HG03108 (cell line): ENCODE measurements around the gene NELFCD.
"Not testable (repeated sequence)": the region's sequence is repeated elsewhere in the genome, so short reads cannot be mapped to it uniquely, and the experiment has no call there.

Experiments
- ATAC-seq: cut with Tn5 transposase; IDR thresholded peaks from one replicate; pipeline ENCODE4 v1.9.1; 2021; ENCODE audit warnings: moderate library complexity; ENCODE audit not compliant: unreplicated experiment

The NELFCD gene

DNA sequence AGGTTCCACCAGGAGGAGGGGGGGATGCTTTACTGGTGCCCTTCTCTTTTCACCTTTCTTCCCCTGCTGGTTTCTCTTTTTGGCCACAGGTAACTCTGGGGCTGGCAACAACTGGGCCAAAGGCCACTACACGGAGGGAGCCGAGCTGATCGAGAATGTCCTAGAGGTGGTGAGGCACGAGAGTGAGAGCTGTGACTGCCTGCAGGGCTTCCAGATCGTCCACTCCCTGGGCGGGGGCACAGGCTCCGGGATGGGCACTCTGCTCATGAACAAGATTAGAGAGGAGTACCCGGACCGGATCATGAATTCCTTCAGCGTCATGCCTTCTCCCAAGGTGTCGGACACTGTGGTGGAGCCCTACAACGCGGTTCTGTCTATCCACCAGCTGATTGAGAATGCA, 42.6 kb downstream of the NELFCD start:
- ATAC-seq = no peak

DNA sequence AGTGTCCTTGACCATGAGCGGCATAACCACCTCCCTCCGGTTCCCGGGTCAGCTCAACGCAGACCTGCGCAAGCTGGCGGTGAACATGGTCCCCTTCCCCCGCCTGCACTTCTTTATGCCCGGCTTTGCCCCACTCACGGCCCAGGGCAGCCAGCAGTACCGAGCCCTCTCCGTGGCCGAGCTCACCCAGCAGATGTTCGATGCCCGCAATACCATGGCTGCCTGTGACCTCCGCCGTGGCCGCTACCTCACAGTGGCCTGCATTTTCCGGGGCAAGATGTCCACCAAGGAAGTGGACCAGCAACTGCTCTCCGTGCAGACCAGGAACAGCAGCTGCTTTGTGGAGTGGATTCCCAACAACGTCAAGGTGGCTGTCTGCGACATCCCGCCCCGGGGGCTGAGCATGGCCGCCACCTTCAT, 43.1 kb downstream of the NELFCD start:
- no peak for ATAC-seq

DNA sequence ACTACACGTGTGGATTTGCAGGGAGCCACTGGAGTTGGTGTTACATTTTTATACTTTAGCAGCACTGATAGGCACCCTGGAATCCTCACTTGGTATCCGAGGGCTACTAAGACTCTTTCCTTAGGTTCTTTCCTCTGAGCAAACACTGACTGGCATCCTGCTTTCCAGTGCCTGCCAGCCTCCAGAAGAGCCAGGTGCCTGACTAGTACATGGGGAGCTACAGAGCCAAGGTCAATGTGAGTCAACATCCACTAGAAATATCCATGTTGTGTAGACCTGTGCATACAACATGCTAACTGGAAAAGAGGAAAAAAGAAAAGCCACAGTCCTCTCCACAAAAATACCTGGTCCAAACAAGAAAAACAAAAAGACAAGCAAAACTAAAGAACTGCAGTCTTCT, 44.0 kb downstream of the NELFCD start:
- no peak for ATAC-seq

DNA sequence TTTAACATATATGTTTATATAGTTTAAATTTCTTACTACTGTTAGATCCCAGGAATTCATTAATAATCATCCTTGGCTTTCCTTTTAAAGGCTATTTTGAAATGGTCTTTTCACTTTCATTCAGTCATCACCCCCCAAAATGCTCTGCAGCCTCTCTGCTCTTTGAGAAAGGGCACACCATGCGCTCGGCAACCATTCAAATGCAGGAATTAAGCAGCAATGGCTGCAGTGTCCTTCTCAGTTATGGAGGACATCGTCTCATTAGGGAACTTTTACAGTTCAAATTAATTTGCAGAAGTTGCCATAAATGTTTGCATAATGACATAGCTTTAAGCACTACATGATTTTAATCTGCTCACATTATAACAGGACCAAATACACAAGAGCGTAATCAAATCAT, 44.5 kb downstream of the NELFCD start:
- no peak for ATAC-seq

DNA sequence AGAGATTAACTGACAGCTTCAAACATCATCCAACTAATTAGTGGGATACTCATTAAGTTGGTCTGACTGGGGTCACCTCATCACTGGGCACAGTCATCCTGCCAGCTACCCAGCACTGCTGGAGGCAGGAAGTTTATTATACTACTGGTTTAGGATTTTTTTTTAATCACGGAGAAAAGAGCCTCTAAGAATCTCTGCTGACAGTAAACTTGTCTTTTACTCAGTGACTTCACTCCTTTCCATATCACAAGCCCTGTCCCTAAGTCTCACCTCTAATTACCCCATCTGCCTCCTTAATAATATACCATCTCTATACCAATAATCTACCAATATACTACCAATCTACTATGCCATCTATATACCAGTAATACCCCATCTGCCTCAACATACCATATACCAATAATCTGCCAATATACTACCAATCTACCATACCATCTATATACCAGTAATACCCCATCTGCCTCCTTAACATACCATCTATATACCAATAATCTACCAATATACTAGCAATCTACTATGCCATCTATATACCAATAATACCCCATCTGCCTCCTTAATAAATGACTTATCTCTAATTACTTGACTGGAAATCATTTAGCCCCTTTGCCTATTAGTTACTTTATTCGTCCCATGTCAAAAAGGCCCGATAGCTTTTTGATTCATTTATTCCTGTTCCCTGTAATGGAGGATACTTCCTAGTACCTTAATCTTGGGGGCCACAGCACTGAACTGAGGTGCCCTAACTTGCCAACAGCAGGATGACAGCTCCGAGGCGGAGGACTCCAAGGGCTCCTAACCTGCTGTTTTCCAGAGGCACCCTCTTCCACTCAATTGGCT, 46.1 kb downstream of the NELFCD start:
- no peak for ATAC-seq

DNA sequence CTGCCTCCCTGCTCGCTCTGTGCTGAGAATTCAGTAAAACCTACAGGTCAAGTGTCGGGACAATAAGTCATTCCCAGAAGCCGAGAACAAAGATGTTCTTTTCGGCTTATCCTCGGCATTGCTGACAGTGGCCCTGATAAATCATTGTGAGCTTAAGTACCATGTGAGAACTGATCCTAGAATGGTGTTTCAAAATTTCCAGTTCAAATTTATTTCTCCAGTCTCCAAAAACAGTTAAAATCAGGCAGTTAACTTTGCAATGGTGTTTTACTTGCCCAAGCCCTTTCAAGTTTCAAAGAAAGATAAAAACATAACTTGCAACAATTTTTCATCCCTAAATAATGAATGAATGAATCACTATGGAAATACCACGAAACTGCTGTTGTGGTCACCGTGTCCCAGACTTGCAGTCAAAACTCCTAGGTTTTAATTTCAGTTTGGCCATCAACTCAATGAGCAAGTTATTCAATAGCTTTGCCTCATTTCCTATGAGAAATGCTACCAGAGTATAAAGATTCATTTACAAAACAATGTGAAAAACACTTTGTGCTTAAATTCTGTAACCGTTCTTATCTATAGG, 46.8 kb downstream of the NELFCD start:
- no peak for ATAC-seq

DNA sequence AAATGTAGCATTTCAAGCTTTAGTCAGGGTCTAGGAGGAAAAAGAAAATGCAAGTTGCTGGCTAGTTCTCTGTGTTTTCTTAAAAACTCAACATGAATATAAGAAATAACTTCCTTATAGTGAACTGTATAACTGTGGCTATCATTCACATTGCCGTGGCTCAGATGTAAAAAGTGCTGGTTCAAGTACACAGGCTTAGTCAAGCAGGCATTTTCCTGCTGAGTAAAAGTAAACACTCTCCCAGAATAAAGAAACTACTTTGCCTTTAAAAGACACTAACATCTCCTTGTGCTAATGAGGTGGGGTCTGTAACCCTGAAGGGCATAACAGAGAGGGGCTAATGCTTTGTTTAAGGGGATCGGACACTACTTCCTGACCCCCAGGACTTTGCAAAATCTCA, 47.8 kb downstream of the NELFCD start:
- no peak for ATAC-seq

DNA sequence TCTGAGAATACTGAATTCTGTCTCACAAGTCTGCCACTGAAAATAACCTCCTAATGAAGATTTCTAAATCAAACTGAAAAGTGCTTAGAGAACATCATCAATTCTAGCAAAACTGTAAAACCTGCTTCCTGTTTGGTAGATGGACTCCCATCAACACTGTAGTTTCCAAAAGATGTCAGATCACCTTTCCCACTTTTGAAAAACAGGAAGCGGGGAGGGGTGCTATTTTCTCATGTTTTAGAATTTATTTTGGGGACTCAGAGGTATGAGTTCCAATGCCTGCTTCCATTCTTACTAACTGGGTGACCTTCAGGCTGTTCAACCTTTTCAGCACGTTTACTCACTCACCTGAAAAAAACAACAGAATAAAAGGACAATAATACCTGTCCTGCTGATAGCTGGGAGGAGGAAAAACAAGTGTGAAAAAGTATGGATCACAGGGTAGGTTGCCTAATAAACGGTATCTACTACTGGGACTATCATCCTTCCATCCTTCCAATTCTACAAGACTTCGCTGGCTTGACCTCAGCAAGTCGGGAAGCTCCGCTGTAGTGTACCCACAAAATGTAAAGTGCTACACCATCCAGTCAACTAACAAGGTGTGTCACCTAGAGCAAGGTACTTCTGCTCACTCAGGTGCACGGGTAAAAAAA, 50.0 kb downstream of the NELFCD start:
- no peak for ATAC-seq

DNA sequence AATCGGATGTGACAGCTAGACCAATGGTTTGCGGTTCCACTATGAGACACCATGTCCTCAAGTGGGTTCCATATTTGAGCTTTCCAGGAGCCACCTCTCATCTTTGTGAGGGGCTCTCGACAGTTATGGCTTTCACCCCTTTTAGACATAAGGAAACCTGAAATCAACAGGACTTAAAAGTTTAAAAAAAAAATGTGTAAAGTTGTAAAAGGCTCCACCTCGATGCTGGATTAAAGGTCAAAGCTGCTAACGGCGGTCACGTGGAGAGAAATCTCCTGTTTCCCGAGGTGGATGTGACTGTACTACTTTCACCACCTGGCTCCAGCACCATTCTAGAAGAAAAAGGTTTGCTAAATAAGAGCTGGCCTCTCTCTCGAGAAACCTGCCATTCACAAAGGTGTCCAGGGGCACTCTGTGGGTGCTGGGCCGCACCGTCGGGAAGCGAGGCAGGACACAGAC, 50.5 kb downstream of the NELFCD start:
- no peak for ATAC-seq

DNA sequence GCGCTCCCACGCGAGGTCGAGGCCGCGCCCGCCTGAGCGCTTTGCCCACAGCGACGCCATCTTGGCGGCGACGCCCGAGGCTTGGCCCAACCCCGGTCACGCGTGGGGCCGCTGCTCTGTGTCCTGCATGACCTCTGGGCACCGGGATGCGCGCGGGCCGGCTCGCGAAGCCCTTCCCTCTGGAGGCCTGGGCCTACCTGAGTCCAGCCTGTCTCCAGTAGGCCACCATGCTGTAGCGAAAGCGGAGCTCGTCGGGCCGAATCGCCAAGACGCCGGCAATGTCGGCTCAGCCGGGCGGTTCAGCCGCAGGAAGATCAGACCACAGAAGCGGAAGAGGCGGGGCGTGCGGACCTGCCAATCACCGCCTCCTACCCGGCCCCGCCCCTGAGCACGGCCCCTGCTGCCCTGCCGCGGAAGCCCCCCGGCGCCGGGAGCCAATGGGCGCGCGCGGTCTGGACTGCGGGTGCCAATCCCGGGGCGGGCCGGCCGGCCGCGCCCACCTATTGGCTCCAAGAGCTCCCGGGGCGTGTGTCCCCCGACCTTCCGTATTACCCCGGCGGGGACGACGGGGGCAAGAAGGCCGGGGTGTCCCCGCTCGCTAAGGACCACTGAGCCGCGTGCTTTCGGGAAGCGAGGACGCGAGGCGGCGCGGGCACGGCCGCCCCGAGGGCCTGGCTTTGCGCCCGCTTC, 51.1 kb downstream of the NELFCD start, which contains the start of gene ATP5F1E:
Gene ATP5F1E, minus strand, starts transcription at position 313 of the 690 bp plus-strand sequence. Its CDS starts 84 bp downstream, at position 229.
- ATAC-seq = peak; percentile 95

DNA sequence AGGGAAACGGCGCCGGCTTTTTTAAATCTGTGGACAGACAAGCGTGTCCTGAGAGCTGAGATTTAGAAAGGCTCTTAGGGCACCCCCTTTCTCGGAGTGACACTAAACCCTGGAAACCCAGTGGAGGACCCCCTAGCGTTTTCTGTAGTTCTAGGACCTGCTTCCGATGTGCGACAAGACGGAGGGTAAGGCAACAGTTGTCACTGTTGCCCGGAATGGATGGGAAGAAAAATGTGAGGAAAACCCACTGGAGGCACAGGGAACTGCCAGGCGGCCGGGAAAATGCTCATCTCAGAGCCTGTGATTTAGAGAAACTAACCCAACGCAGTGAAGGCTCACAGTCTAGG, 51.6 kb downstream of the NELFCD start:
- no peak for ATAC-seq

DNA sequence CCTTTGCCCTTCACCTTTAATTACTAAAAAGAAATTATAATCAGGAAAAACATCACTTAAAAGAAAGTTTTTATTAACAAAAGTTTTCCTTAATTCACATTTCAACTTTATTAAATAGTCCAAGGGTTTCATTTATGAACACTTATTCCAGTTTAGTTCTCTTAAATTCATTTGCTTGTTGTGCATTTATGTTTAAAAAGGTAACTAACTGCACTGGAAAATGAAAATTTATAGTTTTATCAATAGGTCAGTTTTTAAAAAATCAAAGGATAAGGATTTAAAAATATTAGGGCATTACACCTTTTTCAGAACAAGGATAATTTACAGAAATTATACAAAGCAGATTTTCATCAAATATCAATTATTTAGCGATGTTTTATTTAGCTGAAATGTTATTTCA, 52.0 kb downstream of the NELFCD start:
- ATAC-seq = no peak

DNA sequence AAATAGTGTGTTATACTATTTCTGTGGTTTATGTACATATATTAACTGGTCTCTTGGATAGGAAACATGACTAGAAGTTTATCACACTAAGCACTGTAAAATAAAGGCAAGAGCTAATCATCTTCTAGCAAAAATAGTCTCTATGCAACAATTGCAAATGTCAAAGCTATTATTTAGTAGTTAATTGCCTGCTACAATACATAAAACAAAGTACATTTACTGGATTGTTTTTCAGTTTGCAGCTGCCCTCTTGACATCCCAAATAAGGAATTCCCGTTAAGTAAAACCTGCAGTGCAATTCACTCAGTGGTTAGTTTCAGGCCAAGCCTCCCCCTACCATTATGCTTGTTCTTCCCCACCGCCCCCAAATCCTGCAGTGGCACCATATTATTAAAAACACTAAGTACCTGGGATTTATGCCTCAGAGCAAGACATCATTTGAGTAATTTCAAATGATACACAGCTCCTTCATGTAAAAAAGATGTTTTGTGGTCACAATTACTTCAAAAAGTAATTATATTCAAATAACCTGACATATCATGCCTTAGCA, 52.6 kb downstream of the NELFCD start:
- no peak for ATAC-seq

DNA sequence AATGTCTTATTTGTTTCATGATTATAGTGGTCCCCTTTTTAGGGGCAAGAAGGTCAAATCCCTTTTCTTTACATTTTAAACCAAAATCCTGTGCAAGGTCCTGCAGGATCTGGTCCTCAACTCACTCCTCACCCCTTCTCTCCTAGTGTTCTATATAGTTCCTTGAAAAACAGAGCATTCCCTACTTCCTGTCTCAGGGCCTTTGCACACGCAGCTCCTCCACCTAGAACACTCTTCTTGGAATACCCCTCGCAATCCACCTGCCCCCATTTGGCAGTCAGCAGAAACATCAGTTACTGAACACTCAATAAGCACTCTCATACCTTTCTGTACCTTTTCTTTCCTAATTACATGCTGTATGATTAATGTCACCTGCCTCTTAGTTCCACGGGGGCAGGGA, 54.3 kb downstream of the NELFCD start:
- ATAC-seq = no peak

DNA sequence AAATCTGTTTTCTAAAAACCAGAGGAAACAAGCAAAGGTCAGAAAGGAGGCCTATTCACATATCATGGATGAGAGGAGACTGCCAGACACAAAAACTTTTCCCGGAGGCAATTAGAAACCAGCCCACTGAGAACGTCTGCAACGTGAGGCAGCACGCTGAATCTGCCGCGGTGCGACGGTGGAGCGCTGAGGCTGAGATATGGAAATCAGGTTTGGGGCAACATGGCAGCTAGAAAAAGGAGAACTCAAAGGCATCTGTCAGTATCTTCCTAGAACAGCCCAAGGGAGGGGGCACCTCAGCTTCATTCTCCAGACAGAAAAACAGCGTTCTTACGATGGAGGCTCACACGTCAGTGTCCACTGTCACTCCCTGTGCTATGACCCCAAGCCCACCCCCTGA, 56.3 kb downstream of the NELFCD start:
- no peak for ATAC-seq

DNA sequence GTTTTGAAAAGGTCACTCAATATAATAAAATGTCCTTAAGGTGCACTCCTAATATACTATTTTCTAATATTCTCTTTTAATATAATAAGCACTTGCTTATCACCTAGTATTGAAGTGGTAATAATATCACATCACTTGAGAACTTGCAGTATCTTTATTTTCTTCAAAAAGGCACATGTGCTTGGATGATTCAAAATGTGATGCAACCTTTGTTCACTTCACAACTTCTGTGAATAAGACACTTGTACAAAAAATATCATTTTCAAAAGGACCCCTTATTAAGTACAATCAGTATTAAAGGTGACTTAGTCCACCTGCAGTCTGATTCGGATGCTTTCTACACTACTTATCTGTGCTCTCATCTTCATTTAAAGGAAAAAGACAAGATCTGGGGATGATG, 58.2 kb downstream of the NELFCD start:
- ATAC-seq = no peak

DNA sequence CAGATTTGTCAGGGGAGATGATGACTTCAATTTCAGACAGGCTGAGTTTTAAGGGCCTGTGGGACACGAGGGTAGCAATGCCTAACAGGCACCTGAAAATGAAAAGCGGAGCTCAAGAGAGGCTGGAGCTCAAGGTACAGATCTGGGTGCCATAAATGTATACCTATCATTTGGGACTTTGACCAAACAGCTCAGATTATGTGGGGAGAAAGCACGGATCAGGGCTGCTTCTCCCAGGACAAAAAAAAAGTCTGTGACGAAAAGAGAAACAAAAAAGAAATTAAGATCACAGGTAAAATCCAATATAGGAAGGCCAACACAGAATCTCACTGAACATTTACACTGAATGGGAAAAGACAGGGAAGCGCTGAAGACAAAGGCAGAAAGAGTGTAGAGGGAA, 59.6 kb downstream of the NELFCD start:
- no peak for ATAC-seq

DNA sequence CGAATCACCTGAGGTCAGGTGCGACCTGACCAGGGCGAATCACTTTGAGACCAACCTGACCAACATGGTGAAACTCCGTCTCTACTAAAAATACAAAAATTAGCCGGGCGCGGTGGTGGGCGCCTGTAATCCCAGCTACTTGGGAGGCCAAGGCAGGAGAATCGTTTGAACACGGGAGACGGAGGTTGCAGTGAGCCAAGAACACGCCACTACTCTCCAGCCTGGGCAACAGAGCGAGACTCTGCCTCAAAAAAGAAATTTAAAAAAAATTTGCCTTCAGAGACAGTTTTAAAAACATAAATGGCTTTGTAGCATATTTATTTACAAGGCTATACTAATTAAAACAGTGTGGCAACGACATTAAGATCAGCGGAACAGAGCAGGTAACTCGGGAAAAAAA, 60.4 kb downstream of the NELFCD start:
- ATAC-seq = not testable (repeated sequence)

DNA sequence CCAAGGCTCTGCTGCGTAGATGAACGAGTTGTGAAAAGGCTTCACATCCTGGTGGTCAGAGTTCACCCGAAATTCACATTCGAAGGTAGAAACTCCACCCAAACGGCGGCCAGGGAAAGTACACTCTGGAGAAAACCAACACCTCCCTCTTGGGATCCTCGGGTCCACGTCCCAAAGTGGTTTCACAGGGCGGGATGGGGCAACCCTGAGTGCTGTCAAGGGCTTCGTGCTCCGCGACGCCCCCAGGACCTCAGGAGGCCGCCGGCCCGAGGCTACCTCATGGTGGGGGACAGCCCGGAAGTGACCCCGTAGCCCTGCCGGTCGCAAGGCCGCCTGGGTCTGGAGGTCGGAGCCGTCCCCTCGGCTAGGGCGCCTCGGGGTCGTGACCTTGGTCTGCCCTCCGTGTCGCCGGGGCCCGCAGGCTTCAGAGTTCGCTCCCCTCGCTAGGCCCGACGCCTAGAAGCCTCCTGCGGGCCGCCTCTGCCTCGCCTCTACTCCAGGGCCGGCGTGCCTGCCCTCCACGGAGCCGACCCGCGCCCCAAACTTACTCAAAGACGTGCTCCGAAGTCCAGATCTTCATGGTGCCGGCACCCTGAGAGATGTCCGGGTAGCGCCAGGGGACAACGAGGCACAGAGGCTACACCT, 61.2 kb downstream of the NELFCD start, which contains the start of gene PRELID3B:
Gene PRELID3B, minus strand, starts transcription at position 636 of the 645 bp plus-strand sequence. Its CDS starts 56 bp downstream, at position 580.
- ATAC-seq = peak; percentile 20

DNA sequence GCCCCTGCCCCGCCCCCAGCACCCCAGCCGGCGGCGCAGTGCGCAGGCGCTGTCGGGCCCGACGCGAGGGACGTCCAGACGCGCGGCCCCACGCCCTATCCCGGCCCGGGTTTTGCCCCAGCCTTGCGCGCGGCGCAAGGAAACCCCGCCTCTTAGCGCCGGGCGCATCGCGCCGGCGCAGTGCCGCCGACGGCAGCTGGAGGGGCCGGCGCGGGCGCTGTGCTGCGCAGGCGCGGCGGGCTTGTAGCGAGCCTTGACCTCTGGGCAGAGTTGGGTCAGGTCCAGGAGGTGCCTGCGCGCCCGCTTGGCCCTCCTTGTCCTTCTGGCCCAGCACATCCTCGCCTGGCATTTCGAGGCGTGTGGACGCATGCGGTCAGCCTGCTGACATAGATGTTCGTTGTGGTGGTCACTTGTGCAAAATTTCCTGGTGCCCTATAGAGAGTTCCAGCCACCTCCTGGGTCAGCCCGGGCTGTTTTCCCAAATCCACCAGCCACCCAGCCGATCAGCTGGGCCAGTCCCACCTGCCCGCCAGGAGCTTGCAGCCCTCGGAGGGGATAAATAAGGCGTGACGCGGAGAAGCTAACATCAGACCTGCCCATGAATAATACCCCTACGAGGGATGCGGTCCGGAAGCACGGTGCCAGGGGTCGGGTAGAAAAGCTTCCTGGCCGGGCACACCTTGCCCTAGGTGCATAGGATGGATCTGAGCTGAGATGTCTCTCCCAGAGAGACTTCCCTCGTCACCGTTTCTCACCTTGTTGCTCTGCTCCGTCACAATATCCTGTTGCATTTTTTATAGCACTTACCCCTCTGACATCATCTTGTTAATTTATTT, 62.0 kb downstream of the NELFCD start:
- peak; percentile 91 for ATAC-seq
